Midbrain (tissue), 1 donor: ENCODE data around the gene ACCSL.

ENCODE experiments used
- DNase-seq: peaks from one replicate; lab custom pipeline; 2025; lab: John Stamatoyannopoulos, UW

ACCSL gene

GRCh38 chr11:44047931-44048431 is at the start of gene ACCSL:
Gene ACCSL (plus strand): TSS chr11:44047981. CDS start chr11:44048037, 56 bp downstream.
- DNase-seq, result peak; percentile 2

- DNase-seq, result no peak
These were observed 49.5 kb upstream of the ACCSL start for GRCh38 chr11:43998308-43998707.

- DNase-seq, result no peak
These were observed 47.0 kb upstream of the ACCSL start for GRCh38 chr11:44000731-44001130.

- no peak for DNase-seq
These were observed 45.3 kb upstream of the ACCSL start for GRCh38 chr11:44002191-44003093.

GRCh38 chr11:44003736-44004451 is 43.9 kb upstream of the ACCSL start:
- no peak for DNase-seq

- no peak for DNase-seq
These were observed 43.2 kb upstream of the ACCSL start for GRCh38 chr11:44004452-44005062.

GRCh38 chr11:44005063-44005701 is 42.6 kb upstream of the ACCSL start:
- DNase-seq, result no peak

GRCh38 chr11:44005956-44006355 is 41.8 kb upstream of the ACCSL start:
- DNase-seq, result no peak

GRCh38 chr11:44006917-44007361 is 40.8 kb upstream of the ACCSL start:
- no peak for DNase-seq

- no peak for DNase-seq
These were observed 40.2 kb upstream of the ACCSL start for GRCh38 chr11:44007481-44008087.

- DNase-seq, result no peak
These were observed 39.7 kb upstream of the ACCSL start for GRCh38 chr11:44008088-44008501.

GRCh38 chr11:44008698-44009097 is 39.1 kb upstream of the ACCSL start:
- no peak for DNase-seq

- DNase-seq, result no peak
These were observed 37.0 kb upstream of the ACCSL start for GRCh38 chr11:44010789-44011251.

GRCh38 chr11:44011797-44012196 is 36.0 kb upstream of the ACCSL start:
- no peak for DNase-seq

GRCh38 chr11:44014968-44015623 is 32.7 kb upstream of the ACCSL start:
- DNase-seq, result no peak

GRCh38 chr11:44015624-44016007 is 32.2 kb upstream of the ACCSL start:
- DNase-seq, result no peak

- no peak for DNase-seq
These were observed 31.6 kb upstream of the ACCSL start for GRCh38 chr11:44016131-44016530.

GRCh38 chr11:44016546-44017442 is 31.0 kb upstream of the ACCSL start:
- no peak for DNase-seq

GRCh38 chr11:44017443-44018126 is 30.2 kb upstream of the ACCSL start:
- DNase-seq, result no peak
